22Rv1 (cell line): ENCODE data around the gene SKAP2.

Source experiments
- CTCF ChIP-seq: fragments of 450-650 bp; IDR thresholded peaks from 2 replicates; pipeline ENCODE4 v1.5.1; 2017; ENCODE audit warnings: mild to moderate bottlenecking
- ZFX ChIP-seq: fragments of 450-650 bp; IDR thresholded peaks from 2 replicates; pipeline ENCODE4 v1.6.1; 2017; ENCODE audit warnings: antibody characterized with exemption, borderline replicate concordance

- no peak for TF ChIP-seq CTCF
- TF ChIP-seq ZFX = no peak
These were observed 15.3 kb upstream of the SKAP2 start for GRCh38 chr7:26879671-26880070.
